Sigmoid colon (tissue), 4 donors: Measurements from ENCODE around the gene LRCH1.

Experiments used
- EP300 ChIP-seq, 4 donors: sonication (generic); formaldehyde crosslinking; IDR thresholded peaks; one replicate each; pipeline ENCODE4 v1.6.1; 2017; ENCODE audit warnings: antibody characterized with exemption in 4 of 4
- POLR2AphosphoS5 ChIP-seq, 4 donors: sonication (generic); formaldehyde crosslinking; IDR thresholded peaks; one replicate each; pipeline ENCODE4 v1.6.1; 2017; ENCODE audit warnings: antibody characterized with exemption in 4 of 4
- TF ChIP-seq, protein P1 (sequence below), 4 experiments: fragments of 450-650 bp in 3 of 4; fragments of 200-600 bp in 1 of 4; IDR thresholded peaks; one replicate each; pipeline ENCODE4 v1.5.1; 2016 to 2019; ENCODE audit warnings: antibody characterized with exemption in 4 of 4, mild to moderate bottlenecking in 3 of 4, moderate library complexity in 2 of 4

DNA sequence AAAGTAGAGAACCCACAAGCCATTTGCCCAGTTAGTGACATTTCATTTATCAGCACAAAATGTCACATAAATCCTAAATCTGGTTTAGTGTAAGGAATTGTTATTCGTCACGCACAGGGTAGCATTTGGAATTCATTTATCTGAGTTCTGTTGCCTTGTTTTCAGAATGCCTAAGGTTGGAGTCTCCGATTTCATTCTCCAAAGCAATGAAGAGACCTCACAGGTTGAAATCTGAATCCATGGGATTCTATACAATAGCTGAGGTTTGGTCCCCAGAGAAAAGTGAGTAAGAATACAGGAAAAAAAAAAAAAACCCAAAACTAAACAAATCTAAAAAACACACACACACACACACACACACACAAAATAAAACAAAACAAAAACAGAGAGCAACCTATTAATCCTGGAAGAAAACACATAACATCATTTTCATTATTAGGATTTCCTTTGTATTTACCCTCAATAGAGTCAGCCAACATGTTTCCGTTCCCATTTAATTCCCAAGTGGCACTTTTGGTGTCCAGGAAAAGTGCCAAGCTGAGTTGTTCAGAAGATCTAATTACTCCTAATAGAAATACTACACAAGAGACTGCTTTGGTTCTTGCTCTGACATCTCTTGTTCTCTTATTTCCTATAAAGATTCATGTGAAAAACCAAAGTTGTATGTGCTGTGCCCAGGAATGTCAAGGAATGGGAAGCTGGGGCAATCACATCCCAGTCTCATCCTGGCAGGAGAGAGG lies 36.2 kb upstream of the LRCH1 start:
- TF ChIP-seq POLR2AphosphoS5 (IDR thresholded peaks at IDR 0.05) (no peak), EP300 (IDR thresholded peaks at IDR 0.05) (no peak)
- TF ChIP-seq, protein P1, sequence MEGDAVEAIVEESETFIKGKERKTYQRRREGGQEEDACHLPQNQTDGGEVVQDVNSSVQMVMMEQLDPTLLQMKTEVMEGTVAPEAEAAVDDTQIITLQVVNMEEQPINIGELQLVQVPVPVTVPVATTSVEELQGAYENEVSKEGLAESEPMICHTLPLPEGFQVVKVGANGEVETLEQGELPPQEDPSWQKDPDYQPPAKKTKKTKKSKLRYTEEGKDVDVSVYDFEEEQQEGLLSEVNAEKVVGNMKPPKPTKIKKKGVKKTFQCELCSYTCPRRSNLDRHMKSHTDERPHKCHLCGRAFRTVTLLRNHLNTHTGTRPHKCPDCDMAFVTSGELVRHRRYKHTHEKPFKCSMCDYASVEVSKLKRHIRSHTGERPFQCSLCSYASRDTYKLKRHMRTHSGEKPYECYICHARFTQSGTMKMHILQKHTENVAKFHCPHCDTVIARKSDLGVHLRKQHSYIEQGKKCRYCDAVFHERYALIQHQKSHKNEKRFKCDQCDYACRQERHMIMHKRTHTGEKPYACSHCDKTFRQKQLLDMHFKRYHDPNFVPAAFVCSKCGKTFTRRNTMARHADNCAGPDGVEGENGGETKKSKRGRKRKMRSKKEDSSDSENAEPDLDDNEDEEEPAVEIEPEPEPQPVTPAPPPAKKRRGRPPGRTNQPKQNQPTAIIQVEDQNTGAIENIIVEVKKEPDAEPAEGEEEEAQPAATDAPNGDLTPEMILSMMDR (IDR thresholded peaks at IDR 0.05) = no peak
